Uterus (tissue), 2 donors: ENCODE measurements around the gene PPP1R7.

ENCODE experiments used
- CTCF ChIP-seq, 4 experiments: fragments of 200-600 bp in 2 of 4; fragments of 450-650 bp in 2 of 4; sonication (generic) in 2 of 4; IDR thresholded peaks; one replicate each; pipeline ENCODE4 v1.5.1; 2016 to 2019; ENCODE audit warnings: antibody characterized with exemption in 4 of 4, mild to moderate bottlenecking in 2 of 4, moderate library complexity in 1 of 4
- POLR2A ChIP-seq, 2 donors: fragments of 450-650 bp; IDR thresholded peaks; one replicate each; pipeline ENCODE4 v1.6.1; 2016; ENCODE audit warnings: antibody characterized with exemption in 2 of 2, mild to moderate bottlenecking in 1 of 2, moderate library complexity in 1 of 2

GRCh38 chr2:241207641-241208040 is 57.4 kb downstream of the PPP1R7 start:
- TF ChIP-seq CTCF (IDR thresholded peaks at IDR 0.05) (no peak), POLR2A (IDR thresholded peaks at IDR 0.05) (no peak)
